ENCODE results near the gene MRPS26.
A peak's percentile ranks its signal among the peaks of the same experiment; 100 is the strongest.

- TF ChIP-seq CTCF (IDR thresholded peaks at IDR 0.05): peak; percentile 10; the same call in 1 of the 2 replicates
- no peak for TF ChIP-seq POLR2AphosphoS5 (IDR thresholded peaks at IDR 0.05; ENCODE audit: low read depth, low read length)
Observed at GRCh38 chr20:3000852-3001523, 44.9 kb upstream of the MRPS26 start.

All from Panc1 (cell line).